ENCODE data around the gene THSD4. TPM values are rescaled to one million over a fixed set of nuclear protein-coding genes. Genes with fewer than 3 reads are reported as not detected.

THSD4 gene
- total and polyA plus RNA-seq, 2 of the 4 experiments (the other 2 are of a cell fraction) = 25.5 to 31.1 TPM

DNA sequence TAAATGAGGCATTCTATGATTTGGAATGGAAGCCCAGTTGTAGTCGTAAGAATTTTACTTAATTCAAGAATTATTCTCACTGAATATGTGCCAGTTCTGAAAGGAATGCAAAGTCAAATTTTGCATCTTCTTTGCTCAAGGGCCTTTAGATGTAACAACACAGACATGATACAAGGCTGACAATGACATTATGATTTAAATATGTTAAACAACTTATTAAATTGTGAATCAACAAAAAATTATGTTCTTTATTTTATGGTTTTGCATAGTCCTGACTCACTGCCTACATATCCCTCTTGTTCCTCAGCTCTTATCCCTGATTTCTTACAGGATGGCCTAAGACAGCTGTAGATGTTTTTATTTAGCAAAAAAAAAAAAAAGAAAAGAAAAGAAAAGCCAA lies 524.2 kb downstream of the THSD4 start:
- ChIA-PET CTCF (no interaction called here), POLR2A (ENCODE audit: unreplicated experiment) (no interaction called here)
- Histone ChIP-seq H2BK5ac (ENCODE audit: low read depth, low read length, poor library complexity, severe bottlenecking) (no peak overlapping the region), H3K79me1 (ENCODE audit: low read depth in 1 of 2, low read length in 2 of 2) (no peaks in the 10 kb centered on the region), H4K8ac (ENCODE audit: low read depth in 2 of 2, low read length in 2 of 2) (no peak overlapping the region), H2BK20ac (ENCODE audit: low read depth, low read length) (no peak overlapping the region), H2AK9ac (replicated peaks; ENCODE audit: low read depth, low read length, poor library complexity) (no peak overlapping the region), H2AFZ (replicated peaks; ENCODE audit: low read length, poor library complexity) (no peak overlapping the region), H3K9ac (ENCODE audit: low read depth, low read length) (no peak overlapping the region), H3K9me3 (ENCODE audit: control insufficient read depth, insufficient read depth, low read length) (no peaks in the 10 kb centered on the region), H3K27ac (ENCODE audit: insufficient read depth, low read length) (no peak overlapping the region), H4K5ac (ENCODE audit: low read depth, low read length) (no peak overlapping the region), H3K4me2 (ENCODE audit: low read depth, low read length) (no peak overlapping the region), H3K18ac (ENCODE audit: low read depth, low read length) (no peak overlapping the region), H2AK5ac (ENCODE audit: low read depth, low read length) (no peak overlapping the region), H4K20me1 (ENCODE audit: insufficient read depth, low read length) (no peaks in the 10 kb centered on the region), H3K9me1 (ENCODE audit: insufficient read depth, low read length) (no peaks in the 10 kb centered on the region), H3K36me3 (ENCODE audit: control insufficient read depth, insufficient read depth, low read length) (no peaks in the 10 kb centered on the region), H3K56ac (ENCODE audit: extremely low read depth, insufficient read depth, low read length) (no peak overlapping the region), H3K4ac (ENCODE audit: low read depth, low read length) (no peak overlapping the region), H2BK120ac (ENCODE audit: low read depth, low read length) (no peak overlapping the region), H4K91ac (ENCODE audit: insufficient read depth, low read depth, low read length) (no peak overlapping the region), H3K23ac (ENCODE audit: low read depth, low read length) (no peak overlapping the region), H3K27me3 (ENCODE audit: control insufficient read depth, insufficient read depth, low read length) (no peaks in the 10 kb centered on the region), H3K4me1 (ENCODE audit: control insufficient read depth, insufficient read depth, low read length) (0 out of 2 replicates have a peak, but pooled peaks cover 1% of the 10 kb centered on the region), H2BK15ac (ENCODE audit: low read depth, low read length) (no peak overlapping the region), H3K4me3 (ENCODE audit: insufficient read depth, low read depth, low read length) (no peak overlapping the region), H3K14ac (replicated peaks; ENCODE audit: low read depth, low read length) (no peak overlapping the region)
- no CpG with 5 or more reads among the region's 1 CpG for WGBS, 2 experiments (ENCODE audit: extremely low coverage in 2 of 2, insufficient read length in 1 of 2)
- no TSS peak for BruUV-seq (replicated peaks)
- in situ Hi-C loops (cut with MboI; ENCODE audit: low sequenced_read_pairs) = no loop called here
- intact Hi-C loops (cut with micrococcal nuclease) = no loop called here
- dilution Hi-C loops (cut with HindIII; ENCODE audit: low sequenced_read_pairs, unreplicated experiment) = no loop called here
- no peak for ATAC-seq (ENCODE audit: low read depth)
- TF ChIP-seq MAZ (IDR thresholded peaks at IDR 0.05; ENCODE audit: borderline replicate concordance, low read depth, low read length) (no peak), RCOR1 (IDR thresholded peaks at IDR 0.05; ENCODE audit: insufficient replicate concordance, low read length) (no peak)
- DNase-seq = no peak

Measured in IMR-90 (cell line).